Epithelial cell of esophagus (primary cell): ENCODE data around the gene CCDC136.

Experiments
- DNase-seq: peaks from one replicate; pipeline ENCODE4 v3.0.0; 2010; ENCODE audit warnings: low read depth
- H3K4me3 ChIP-seq: 2 replicates; pipeline ENCODE4 v1.5.1; 2011; ENCODE audit warnings: mild to moderate bottlenecking, low read length, control low read depth
- CTCF ChIP-seq: IDR thresholded peaks from 2 replicates; pipeline ENCODE4 v1.5.1; 2011; ENCODE audit warnings: low read depth, mild to moderate bottlenecking, low read length, control low read depth, inconsistent platforms; ENCODE audit not compliant: insufficient read depth; ENCODE audit errors: missing control alignments

Gene CCDC136

GRCh38 chr7:128836729-128837348 is 45.1 kb downstream of the CCDC136 start:
- no peak for TF ChIP-seq CTCF
- DNase-seq = no peak
- no peak overlapping the region for H3K4me3 ChIP-seq

GRCh38 chr7:128837521-128837921 is 45.8 kb downstream of the CCDC136 start:
- TF ChIP-seq CTCF = no peak
- H3K4me3 ChIP-seq = no peak overlapping the region
- DNase-seq = no peak

- H3K4me3 ChIP-seq = no peak overlapping the region
- no peak for TF ChIP-seq CTCF
- DNase-seq = no peak
These were observed 46.5 kb downstream of the CCDC136 start for GRCh38 chr7:128838109-128838779.

DNA sequence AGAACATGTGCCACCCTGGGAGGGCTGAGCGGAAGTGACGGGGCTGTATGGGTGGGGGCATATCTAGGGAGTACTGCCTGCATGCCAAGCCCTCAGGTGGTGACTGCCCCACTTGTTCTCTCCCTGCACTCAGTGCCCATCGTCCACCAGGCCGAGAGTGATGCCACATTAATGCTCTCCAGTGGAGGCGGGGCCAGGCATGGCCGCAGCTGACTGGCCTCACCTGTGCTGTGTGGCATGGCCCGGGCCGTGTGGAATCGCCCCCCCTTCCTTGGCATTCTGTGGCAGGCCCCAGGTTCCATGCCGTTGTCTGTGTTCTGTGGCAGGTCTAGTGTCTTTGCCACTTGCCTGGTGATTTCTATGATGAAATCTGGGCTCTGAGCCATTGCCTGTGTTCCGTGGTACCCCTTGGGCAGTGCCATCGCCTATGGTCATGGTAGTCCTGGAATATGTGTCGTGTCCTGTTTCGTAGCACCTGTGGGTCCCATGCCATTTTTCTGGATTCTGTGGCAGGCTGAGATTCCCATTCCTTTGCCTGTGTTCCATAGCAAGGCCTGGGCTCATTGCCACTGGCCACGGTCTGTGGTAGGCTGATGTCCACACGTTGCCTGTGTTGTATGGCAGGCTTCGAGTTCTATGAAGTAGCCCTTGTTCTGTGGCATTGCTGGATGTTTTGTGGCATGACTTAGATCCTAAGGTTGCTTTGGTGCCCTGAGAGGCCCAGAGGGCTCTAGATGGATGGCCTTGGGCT is 47.4 kb downstream of the CCDC136 start:
- H3K4me3 ChIP-seq = no peak overlapping the region
- no peak for TF ChIP-seq CTCF
- no peak for DNase-seq

GRCh38 chr7:128839751-128840177 is 48.0 kb downstream of the CCDC136 start:
- no peak for TF ChIP-seq CTCF
- H3K4me3 ChIP-seq = no peak overlapping the region
- no peak for DNase-seq

DNA sequence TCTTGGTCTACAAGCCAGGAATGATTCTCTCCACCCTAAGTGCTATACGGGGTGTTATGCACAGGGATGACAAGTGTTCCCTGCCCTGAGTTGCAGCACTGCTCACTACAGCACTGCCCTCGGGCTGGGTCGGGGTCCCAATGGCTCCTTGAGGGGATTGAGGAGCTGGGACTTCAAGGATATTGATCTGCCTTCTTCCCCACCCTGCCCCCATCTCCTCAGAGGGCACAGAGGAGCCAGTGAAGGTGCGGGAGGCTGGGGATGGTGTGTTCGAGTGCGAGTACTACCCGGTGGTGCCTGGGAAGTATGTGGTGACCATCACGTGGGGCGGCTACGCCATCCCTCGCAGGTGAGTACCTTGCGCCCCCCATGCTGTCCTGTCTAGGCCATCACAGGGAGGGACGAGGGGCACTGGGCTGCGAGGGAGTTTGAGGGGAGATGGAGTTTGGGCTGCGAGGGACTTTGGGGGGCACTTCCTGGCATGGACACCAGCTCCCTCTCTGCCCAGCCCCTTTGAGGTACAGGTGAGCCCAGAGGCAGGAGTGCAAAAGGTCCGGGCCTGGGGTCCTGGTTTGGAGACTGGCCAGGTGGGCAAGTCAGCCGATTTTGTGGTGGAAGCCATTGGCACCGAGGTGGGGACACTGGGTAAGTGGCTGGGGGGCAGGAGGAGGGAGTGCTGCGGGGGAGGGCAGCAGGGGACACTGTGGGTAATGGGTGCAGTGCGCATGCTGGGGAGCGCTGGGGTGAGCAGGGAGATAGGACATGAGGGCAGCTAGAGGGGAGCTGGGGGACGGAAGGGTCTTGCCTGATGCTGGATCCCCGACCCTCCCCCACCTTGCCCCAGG is 48.8 kb downstream of the CCDC136 start:
- no peak for TF ChIP-seq CTCF
- no peak overlapping the region for H3K4me3 ChIP-seq
- DNase-seq = no peak
